Measurements from ENCODE around the gene TRAF6.
A peak's percentile ranks its signal among the peaks of the same experiment; 100 is the strongest.

Gene TRAF6

DNA sequence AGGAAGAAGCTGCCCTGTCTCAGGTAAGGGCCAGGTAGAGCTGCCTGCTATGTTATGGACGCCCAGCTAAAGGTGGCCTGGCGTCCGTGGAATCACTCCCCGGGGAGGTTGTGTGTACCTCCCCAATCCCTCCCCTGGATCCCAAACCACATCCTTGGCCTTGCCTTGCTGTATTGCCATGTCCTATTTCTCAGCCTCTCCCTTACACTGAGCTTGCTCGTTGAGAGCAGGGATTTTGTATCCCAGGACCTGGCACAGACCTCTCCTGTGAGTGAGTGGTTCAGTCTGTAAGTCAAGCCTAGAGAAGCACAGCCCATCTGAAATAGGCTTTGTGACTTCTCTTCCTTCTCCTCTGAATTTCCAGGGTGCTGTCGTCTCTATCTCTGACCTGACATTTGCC lies 53.9 kb downstream of the TRAF6 start:
- DNase-seq: no peak

DNA sequence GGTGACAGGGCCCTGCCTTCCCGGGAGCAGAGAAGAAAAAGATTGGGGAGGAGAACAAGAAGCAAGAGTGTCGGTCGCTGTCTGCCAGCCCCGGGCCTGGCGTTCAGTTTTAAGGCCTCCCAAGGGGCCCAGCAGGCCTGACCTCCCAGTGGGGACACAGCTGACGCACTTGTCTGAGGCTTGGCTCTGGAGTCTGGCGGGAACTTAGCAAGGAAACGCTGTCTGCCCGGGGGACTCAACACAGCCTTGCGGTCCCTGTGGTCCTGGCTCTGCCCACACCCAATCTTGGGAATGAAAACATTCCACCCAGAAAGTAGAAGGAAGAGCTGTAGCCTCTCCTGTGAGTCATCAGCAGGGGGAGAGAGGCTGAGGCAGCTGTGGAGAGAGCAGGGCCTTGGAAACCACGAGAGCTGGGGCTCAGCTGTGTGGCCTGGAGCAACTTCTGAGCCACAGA lies 54.4 kb downstream of the TRAF6 start:
- DNase-seq: peak in 1 of 2 donors; percentile 19

DNA sequence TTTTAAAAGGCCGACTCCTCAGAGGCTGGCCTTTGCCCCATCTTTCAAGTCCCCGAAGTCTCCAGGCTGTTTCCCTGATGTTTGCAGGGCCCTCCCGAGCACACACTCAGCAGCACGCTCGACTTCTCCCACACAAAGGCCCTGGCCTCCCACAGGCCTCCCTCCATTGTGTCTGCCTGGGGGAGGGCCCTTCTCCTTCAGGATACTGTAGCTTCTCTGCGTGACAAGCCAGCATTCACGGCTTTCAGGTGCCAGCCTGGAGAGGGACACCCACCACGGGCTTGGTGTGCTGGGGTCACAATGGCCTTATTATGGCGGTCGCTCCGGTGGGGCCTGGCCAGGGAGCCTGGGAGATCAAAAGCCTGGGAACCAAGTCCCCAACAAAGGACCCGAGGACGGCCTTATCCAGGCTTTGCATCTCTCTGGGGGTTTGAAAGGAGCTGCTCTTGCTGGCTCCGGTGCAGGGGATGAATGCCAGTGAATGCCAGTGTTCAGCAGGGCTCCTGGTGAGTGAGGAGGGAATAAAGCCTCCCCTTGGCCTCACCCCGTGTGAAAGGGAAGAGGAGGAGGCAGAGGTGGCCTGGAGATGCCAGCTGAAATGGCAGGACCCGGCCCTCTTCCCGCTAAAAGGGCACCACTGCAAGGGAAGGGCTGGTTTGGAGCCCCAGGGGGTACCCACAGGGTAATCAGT lies 55.0 kb downstream of the TRAF6 start:
- peak in 1 of 2 donors; percentile 58 for DNase-seq

DNA sequence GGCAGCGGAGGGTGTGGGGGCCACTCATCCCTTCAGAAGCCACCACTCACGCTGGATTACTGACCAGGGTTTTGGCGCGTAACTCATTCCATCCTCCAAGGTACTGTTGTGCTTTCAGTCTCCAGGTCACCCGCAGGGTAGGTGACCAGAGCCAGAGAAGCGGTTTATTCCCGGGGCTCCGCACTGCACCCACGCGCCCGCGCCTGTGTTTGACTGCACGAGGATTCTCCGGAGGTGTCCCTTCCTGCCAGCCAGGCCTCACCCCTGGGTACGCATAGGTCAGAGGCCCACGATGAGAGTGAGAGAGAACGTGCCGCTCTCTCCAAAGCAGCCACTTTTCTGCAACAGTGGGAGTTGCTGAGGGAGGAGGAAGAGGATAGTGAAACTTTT lies 55.5 kb downstream of the TRAF6 start:
- DNase-seq: no peak

DNA sequence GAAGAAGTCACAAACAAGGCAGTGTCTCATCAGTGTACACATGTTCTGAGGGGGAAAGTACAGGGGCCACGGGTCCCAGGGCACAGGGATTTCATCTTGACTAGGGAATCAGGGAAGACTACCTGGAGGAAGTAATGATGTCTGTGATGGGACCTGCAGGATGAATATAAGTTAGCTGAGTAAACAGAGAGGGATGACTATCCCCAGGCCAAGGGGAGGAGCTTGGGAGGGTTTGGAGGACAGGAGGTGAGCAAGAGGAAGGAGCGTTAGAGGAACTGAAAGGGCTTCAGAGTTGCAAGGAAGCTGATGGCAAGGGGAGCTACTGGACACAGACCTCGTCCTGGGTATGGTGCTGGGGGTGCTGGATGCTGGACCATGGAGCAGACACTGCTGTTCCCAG lies 56.4 kb downstream of the TRAF6 start:
- no peak for DNase-seq

DNA sequence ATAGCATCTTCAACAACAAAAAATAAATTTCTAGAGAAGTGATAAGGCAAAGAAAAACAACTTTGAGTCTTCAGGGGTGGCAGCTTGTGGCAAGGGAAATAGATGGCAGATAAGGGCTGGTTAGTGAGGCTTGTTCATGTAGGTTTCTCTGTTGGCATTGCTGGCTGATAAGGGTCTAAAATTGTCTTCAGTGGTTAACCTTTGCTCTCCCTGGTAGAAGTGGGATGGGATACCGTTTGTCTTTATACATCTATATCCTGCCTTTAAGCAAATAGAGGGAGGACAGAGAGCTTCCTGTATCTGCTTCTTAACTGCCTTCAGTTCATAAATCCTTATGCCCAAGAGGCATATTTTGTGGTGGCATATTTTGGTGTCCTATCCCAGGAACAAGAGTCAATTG lies 57.1 kb downstream of the TRAF6 start:
- no peak for DNase-seq

DNA sequence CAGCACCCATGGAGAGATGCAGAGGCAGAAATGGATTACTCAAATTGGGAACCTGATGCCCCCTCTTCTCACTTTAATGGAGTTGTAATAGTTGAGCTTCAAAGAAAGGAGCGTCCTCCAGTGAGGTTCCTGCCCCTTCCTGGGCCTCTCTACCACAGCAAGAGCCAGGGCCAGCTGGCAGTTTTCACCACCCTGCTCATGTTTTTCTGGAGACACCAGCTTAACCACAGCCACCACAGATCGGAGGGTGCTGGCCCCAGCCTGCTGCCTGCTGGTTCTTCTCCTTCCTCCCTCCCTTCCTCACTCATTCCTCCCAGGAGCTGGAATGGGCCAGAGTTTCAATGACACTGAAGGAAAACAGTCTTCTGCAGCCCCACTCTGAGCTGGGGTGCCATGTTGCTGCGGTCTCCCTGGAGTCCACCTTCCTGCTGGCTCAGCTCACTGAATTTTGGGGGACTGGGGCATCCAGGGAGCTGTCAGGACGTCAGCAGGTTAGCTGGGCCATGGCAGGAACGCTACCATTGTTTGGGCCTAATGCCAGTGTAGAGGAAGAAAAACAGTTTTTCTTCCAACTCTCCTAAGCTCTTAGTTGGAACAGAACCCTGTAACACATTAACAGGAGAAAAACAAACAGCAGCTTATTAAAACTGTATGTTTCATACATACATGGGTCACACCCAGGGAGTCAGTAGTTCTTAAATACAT lies 57.7 kb downstream of the TRAF6 start:
- no peak for DNase-seq

DNA sequence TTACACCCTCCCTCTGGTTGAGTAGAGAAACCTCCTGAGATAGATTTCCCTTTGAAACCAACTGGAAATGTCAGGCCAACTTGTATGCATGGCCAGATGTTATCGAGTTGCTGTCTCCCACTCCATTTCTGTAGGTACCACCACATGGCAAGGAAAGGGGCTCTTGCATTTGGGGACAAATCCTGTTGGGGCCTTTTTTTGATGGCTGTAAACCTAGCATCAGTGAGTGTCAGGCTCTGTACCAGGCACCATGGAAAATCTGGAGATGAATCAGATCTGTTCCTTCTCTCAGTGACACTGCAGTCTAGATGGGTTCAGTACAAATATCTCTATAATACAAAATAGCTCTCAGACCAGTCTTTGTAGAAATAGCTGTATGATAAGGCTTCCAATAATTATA lies 58.4 kb downstream of the TRAF6 start:
- DNase-seq: no peak

DNA sequence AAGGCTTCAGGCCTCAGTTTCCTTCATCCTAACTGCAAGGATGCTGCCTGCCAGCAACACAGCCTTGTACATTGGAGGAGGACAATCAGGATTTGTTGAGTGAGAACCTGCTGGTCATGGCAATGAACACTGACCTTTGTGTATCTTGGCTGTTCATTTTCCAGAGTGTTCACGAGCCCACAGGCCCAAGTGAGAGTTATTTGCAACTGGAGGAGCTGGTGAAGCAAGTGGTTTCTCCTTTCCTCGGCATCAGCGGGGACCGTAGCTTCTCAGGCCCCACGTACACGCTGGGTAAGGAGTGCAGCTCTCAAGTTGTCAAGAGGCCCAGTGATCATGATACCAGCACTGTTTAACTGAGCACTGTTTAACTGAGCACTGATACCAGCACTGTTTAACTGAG lies 59.0 kb downstream of the TRAF6 start:
- DNase-seq: no peak

DNA sequence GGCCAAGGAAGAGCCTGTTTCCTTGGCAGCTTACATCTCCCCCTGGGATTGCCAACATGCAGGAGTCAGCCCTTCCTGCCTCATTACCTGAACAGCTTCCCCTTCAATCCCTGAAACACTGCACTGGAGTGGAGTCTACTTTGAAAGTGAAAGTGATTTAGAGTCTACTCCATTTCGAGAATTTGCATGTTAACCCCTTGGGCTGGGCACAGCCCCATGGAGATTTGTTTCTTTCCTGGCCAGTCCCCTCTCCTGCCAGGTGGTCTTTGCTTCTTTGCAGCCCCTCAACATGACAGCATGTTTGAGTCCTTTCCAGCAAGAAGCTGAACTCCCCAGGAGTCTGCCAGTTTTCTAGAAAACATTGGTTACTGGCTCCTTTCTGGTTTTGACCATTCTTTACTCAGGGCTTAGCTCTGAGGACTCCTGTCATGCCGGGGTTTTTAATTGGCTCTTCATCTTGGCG lies 59.9 kb downstream of the TRAF6 start:
- no peak for DNase-seq

DNA sequence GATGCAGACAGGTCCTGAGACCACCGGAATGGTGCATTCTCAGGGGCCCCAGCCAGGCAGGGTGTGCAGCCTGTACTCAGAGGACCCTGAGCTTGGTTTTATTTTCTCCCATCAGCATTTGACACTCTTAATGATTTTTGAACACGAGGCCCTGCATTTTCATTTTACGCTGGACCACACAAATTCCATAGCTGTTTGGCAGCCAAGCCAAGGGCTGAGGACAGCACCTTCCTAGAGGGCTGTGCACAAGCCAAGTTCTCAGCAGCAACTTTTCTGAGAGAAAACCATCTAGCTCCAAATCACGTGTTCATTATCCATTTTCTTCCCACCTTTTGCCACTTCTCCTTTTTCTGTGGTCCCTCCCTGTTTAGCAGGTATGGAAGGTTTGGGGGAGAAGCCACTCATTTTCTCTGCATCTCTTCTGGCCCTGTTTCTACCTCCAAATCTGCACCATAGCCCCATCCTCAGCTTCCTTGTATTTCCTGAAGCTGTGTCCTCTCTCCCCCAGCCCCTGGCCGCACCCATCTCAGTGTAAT lies 60.4 kb downstream of the TRAF6 start:
- DNase-seq: no peak

DNA sequence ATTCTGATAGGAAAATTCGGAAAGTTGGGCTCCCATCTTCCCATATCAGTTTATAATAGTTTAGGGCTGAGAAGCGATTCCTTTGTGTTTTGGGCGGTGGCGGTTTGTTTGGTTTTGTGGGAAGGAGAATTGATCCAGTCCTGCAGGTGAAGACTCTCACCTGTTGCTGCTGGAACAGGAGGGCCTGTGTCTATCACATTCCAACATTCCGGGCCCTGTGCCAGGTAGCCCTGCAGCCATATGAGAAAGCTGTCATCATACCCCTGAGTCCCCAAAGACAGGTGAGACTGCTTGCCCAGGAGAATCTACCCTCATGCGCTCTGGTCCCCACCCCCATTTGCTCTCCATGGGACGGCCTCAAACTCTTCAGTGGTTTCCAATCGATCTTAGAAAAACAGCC lies 62.1 kb downstream of the TRAF6 start:
- DNase-seq: no peak

DNA sequence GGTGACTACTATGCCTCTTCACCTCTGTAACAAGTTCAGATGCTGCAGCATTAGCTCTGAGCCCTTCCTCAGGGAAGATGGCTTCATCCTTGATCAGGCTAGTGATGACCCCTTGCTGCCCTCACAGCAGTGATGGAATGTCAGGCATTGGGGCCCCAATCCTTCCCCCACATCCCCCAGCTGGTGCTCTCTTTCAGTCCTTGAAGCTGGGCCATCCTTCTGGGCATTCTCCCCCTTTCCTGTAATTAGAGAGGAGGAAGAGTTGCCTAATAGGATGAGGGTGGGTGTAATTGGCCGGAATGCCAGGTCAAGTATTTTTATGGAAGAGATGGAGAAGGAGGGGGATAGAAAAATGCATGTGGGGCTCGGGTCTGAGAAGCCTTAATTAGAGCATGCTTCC lies 62.6 kb downstream of the TRAF6 start:
- no peak for DNase-seq

DNA sequence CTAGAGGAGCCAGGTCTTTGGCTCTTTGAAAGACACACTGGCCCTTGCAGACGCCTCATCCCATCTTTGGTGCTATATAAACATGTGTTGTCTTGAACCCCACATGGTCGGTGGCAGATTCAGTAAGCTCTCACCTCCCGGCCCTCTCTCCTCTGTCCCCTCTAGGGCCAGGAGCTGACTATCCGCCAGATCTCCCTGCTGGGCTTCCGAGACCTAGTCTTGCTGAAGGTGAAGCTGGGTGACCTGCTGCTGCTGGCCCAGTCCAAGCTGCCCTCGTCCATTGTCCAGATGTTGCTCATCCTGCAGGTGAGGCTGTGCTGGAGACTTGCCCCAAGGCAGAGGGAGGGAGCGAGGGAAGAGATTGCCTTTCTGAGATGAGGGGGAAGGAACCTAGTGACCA lies 63.9 kb downstream of the TRAF6 start:
- no peak for DNase-seq

DNA sequence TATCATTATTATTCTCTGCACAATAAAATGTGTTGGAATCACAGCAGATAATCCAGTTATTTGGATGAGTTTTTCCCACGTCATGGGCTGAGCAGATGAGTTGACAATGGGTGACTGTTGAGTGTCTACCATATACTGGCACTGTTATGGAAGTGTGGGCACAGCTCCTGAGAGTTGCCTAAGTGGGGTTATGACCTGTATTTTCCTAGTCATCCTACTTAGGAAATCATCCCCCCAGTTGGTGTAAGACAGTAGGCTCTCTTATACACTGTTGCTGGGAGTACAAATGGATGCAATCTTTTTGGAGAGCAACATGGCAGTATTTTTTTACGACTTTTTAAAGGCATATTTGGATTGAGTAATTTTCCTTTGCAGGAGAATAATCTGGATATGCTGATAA lies 66.4 kb downstream of the TRAF6 start:
- DNase-seq: no peak

DNA sequence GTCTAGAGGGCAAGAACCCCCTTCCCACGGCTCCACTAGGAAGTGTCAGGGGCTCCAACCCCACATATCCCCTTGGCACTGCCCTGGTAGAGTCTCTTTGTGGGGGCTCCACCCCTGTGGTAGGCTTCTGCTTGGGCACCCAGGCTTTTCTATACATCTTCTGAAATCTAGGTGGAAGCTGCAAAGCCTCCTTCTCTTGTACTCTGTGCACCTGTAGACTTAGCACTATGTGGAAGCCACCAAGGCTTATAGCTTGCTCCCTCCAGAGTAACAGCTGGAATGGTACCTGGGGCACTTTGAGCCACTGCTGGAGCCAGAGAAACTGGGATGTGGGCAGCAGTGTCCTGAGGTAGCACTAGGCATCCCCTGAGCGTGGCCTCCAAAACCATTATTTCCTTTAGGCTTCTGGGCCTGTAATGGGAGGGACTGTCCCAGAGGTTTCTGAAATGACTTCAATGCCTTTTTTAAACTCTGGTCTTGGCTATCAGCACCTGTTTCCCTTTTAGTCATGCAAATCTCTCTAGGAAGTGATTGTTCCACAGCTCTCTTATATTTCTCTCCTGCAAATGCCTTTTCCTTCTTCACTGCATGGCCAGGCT lies 68.4 kb downstream of the TRAF6 start:
- DNase-seq: no peak

DNA sequence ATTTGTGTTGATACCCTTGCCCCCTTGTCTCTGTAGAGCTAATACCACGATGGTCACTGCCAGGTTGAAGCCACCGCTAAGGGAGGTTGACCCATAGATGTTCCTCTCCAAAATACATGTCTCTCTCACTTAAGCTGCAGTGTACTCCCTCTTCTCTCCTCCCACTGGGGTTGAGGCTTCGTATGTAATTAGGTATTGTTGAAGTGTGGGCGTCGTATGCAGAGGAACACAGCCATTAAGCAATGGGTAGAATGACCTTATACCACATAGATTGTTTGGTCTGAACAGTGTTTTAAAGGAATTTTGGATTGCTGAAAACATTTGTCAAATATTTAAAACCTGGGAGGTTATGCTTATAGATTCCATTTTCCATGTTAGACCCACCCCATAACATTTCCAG lies 71.9 kb downstream of the TRAF6 start:
- no peak for DNase-seq

DNA sequence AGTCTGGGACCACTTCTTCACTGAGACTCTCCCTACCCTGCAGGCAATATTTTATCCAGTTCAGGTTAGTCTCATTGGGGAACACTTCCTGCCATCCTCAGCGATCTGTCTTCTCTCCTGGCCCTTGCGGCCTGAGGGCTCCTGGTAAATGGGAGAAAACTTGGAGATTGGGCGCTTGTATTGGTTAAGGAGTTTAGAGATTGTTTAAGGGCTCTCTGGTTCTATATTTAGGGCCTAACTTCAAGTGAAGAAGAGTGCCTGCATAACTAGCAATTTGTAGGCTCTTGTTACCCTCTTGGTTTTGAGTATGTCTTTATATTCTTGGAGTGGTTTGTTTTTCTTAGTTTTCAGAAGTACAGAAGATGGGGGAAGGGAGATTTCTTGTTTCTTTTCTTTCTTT lies 72.7 kb downstream of the TRAF6 start:
- no peak for DNase-seq
